Middle frontal gyrus (tissue), 1 donor: ENCODE measurements around the gene SYAP1.
"Not testable (repeated sequence)": the region's sequence is repeated elsewhere in the genome, so short reads cannot be mapped to it uniquely, and the experiment has no call there.

Experiments used
- DNase-seq: peaks from one replicate; pipeline ENCODE4 v3.0.0-alpha.2; 2015; ENCODE audit warnings: low spot score; ENCODE audit errors: extremely low spot score

Gene SYAP1, protein sequence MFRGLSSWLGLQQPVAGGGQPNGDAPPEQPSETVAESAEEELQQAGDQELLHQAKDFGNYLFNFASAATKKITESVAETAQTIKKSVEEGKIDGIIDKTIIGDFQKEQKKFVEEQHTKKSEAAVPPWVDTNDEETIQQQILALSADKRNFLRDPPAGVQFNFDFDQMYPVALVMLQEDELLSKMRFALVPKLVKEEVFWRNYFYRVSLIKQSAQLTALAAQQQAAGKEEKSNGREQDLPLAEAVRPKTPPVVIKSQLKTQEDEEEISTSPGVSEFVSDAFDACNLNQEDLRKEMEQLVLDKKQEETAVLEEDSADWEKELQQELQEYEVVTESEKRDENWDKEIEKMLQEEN

DNA sequence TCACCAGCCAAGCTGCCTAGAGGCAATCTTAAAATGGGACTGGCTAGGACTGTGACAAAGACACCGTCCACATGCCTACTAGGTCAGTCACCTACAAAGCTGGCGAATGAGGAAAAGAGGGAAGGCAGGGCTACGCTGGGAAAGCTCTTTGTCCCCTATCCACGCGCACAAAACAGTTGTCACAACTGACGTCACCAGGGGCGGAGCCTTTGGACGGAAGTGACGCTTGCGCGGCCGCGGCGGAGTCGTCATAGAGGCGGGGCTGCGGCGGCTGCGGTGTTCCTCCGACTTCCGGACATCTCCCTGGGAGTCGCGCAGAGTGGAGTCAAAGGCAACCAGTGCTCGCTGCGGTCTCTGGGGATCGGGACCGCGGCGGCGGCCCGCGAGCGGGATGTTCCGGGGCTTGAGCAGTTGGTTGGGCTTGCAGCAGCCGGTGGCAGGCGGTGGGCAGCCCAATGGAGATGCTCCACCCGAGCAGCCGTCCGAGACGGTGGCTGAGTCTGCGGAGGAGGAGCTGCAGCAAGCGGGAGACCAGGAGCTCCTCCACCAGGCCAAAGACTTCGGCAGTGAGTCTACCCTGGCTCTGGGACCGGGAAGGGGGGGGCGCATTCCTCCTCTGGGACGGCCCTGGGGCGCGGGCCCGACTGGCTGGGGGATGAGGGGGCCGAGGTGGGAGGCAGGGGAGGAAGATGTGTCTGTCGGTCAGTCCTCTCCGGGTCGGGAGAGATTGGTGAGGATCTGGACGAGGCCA lies at the start of gene SYAP1:
Gene SYAP1 (plus strand): TSS at position 279 of the 751 bp plus-strand sequence. CDS start 113 bp downstream, at position 392.
- DNase-seq: peak; percentile 87

DNA sequence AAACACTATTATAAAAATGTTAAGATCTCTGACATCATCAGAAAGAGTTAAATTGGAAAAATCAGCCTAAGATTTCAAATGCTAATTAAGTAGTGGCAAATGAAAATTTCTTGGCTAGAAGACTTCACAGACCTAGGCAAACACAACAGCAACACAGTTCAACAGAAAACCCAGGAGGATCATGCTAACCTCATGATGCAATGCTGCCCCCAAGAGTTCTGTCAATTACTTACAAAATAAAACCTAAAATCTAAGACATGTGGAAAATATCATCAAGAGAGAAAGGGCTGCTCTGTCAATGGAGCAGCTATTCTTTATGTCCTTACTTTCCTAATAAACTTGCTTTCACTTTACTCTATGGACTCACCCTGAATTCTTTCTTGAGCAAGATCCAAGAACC lies 48.4 kb upstream of the SYAP1 start:
- peak; percentile 3 for DNase-seq

DNA sequence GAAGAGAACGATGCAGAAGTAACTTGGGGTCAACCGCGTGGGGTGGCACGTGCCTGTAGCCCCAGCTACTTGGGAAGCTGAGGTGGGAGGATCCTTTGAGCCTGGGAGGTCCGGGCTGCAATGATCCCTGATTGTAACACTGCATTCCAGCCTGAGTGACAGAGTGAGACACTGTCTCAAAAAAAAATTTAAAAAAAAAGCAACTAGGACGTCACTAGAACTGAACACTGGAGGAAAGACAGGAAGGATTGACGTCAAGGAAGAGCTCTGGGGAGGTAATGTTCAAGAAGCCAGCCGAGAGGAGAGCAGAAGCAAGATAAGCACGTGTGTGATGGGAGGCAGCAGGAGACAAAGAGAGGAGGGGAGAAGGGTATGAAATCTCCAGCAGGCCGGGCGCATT lies 40.7 kb upstream of the SYAP1 start:
- no peak for DNase-seq

DNA sequence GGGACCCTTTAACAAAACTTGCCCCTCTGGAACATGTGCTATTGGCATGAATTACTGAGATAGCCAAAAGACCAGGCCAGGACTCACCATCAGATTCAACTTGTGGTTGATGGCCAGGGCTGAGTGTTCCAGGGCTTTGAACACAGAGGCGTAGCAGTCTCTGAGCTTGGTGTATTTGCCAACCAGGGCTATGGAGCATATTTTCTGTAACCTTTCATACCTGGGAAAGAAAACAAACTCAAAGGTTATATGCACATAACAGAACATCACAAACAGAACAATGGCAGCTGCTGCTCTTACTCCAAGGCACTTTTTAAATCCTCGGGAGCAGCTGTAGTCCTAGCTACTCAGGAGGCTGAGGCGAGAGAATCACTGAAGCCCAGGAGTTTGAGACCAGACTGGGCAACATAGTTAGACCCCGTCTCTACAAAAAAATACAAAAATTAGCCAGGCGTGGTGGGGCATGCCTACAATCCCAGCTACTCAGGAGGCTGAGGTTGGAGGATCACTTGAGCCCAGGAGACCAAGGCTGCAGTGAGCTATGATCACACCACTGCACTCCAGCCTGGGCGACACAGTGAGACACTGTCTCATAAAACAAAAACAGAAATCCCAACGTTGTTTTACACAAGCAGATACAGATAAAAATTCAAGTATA lies 36.3 kb upstream of the SYAP1 start:
- no peak for DNase-seq

DNA sequence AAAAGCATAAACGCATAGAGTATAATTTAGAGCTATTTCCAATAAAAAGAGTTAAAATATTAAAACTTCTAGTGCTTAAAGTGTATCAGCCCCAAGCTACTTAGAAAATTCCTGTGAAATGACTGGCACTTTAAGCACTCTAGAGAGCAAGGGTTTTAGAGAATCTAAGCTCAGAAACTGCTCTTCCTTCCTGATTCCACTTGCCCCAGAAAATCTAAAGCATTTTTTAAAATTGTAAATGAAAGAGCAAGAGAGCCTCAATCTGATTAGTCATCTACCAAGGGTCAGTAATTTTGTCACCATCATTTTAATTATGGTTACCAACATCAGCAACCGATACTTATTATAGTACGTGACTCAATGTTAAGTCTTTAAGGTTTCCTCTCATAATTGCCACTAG lies 31.9 kb upstream of the SYAP1 start:
- DNase-seq: no peak

DNA sequence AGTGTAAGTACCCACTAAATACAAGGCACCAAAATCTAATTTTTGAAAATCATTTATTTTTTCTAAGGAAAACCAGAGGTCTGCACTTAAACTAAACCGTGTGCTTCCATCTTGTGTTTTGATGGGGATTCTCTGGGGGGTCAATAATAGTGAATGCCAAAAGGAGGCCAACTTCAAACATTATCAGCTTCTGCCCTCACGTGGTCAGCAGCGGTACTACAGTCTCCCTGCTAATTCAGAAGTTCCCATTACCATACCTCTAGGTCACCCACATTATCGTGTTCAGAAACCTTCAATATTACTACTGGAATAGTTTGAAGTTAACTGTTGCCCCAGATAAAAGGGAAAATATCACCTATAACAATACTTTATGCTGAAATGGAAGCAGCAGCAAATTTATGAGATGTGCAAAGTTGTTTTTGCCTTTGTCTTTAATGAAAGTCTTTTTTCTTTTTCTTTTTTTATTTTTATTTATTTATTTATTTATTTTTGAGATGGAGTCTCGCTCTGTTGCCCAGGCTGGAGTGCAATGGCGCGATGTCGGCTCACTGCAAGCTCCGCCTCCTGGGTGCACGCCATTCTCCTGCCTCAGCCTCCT lies 24.2 kb upstream of the SYAP1 start:
- DNase-seq: no peak

DNA sequence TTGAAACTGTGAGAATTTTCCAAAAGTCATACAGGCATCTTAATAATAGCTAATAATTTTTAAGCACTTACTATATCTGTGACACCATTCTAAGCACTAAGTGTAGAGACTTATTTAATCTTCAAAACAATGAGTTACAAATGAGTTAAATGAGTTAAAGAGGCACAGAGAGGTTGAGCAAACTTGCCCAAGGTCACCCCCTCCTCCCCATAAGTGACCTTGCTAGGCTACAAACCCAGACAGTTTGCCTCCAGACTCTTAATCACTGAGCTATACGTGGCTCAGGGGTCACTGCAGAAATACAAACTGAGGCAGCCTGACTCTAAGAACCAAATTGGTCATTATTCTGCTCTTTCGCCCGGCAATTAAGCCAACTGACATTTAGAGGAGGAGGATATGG lies 22.5 kb upstream of the SYAP1 start:
- DNase-seq: no peak

DNA sequence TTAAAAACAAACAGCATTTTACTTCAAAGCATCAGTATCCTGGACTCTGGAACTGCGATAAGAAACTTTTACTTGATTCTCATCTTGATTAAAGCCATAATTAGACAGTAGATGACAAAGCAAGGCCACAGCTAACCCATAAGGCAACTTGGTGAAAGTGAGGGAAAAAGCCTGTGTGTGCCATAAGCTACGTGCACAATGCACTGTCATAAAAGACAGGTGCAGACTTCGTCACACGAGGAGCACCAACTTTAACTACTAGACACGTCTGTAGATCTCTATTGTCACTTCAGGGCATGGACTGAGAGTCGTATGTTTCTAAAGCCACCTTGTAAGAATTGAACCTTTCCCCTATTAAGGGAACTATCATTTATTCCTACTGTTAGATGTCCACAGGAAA lies 20.0 kb upstream of the SYAP1 start:
- DNase-seq: no peak

DNA sequence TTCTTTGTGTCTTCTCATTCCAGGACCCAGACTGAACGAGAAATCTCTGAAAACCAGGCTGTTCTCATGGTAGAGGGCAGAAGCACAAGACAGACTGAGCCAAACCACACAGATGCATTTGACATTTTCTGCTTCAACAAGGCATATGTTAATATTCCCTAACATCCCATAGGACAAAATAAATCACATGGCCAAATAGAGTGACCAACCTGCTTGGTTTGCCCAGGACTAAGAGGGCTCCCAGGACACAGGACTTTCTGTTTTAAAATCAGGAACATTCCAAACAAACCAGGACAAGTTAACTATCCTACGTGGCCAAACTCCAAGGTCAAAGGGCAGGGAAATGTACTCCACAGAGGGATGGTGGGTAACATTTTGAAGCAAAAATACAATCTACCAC lies 18.7 kb upstream of the SYAP1 start:
- DNase-seq: no peak

DNA sequence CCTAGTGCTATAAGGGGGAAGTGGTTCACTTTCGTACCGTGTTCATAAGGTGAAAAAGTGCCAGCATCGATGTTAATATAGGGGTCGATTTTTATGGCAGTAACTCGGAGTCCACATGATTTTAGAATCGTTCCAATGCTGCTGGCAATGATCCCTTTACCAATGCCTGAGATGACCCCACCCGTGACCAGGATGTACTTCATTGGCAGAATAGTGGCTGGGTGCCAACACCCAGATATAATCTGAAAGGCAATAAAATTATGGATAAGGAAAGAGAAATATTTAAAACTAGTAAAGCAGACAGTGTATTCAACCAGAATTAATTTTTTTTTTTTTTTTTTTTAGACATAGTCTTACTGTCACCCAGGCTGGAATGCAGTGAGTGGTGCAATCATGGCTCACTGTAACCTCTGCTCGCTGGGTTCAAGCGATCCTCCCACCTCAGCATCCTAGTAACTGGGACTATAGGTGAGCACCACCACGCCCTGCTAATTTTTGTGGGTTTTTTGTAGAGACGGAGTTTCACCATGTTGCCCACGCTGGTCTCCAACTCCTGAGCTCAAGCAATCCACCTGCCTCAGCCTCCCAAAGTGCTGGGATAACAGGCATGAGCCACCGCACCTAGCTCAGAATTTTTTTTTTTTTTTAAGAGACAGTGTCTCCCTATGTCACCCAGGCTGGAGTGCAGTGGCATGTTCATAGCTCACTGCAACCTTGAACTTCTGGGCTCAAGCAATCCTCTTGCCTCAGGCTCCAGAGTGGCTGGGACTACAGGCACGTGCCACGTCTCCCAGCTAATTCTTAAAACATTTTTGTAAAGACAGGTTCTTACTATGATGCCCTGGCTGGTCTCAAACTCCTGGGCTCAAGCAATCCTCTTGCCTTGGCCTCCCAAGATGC lies 16.5 kb upstream of the SYAP1 start:
- DNase-seq: no peak

DNA sequence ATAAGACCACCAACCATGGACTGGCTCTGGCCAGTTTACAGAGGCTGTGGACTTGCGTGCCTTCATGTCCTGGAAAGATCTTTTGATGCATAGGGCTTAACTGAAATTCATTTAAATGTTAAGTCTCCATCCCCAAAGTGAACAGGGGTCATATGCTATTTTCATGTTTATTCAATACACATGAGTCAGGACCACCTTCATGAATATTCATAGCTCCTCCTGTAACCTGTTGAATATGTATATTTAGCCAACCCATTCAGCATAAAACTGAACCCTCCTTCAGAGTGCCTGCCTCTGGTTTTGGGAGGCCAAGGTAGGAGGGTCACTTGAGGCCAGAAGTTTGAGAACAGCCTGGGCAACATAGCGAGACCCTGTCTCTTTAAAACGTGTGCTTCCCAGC lies 14.0 kb upstream of the SYAP1 start:
- no peak for DNase-seq

DNA sequence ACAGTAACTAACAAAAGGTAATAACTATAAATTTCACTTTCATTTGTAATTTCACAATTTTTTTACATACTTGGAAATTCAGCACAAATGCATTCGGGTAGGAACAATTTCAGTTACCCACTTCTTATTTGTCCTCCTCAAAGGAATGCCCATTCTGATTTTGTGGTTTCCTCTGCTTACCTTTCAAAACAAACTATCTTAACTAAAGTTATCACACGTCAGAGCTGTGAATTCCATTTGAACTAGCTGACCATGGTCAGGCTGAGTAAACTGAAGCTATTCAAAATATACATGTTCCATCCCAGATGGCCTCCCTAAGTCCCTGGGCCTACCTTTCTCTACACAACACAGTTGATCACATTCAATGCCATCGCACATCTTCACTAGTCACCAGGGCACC lies 11.4 kb upstream of the SYAP1 start:
- no peak for DNase-seq

DNA sequence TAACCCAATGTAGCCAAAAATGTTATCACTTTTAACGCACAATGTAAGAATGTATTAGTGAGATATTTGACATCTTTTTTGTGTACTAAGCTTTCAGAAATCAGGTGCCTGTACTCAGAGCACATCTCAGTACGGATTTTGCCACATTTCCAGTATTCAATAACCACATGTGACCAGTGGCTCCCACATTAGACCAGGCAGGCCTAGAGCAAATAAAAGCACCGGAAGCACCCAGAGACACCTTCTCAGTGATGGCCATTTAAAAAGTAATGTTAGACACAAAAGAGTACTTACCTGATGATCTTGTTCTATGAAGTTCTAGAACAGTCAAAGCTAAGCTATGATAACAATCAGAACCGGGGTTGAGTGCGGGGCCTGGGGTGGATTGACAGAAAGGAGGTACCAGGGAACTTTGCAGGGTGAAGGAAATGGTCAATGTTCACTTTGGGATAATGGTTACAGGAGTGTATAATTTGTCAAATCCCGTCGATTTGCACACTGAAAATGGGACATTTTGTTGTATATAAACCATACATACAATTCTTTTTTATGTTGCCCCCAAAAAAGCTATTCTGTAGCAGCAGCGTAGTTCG lies 8.1 kb upstream of the SYAP1 start:
- DNase-seq: no peak

DNA sequence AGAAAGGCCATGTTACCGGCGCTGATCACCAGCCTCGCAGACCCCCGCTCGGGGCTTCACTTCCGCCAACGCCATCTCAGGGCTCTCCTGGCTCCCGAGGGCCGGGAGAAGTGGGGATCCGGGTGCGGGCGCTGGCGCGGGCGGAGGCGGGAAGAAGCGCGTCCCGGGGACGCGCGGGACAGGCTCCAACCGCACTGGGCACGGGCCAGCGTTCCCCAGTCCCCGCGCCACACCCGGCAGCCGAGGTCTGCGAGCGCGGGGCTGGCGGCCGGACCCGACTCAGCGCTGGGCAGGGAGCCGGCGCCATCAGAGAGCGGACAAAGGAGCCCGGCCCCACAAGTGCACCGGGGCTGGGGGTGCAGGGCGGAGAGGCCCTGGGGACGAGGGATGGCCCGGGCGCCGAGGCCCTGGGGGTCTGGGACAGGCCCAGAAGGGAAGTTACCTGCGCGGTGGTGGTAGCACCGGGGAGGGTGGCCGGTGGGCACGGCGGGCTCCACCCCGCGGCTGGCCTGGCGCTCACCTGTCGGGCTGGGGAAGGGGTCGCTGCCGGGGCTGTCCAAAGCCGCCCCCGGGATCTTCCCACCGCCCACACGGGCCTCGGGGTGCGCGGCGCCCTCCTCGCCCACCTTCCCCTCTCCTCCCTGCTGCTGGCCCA lies 7.4 kb upstream of the SYAP1 start:
- DNase-seq: no peak

DNA sequence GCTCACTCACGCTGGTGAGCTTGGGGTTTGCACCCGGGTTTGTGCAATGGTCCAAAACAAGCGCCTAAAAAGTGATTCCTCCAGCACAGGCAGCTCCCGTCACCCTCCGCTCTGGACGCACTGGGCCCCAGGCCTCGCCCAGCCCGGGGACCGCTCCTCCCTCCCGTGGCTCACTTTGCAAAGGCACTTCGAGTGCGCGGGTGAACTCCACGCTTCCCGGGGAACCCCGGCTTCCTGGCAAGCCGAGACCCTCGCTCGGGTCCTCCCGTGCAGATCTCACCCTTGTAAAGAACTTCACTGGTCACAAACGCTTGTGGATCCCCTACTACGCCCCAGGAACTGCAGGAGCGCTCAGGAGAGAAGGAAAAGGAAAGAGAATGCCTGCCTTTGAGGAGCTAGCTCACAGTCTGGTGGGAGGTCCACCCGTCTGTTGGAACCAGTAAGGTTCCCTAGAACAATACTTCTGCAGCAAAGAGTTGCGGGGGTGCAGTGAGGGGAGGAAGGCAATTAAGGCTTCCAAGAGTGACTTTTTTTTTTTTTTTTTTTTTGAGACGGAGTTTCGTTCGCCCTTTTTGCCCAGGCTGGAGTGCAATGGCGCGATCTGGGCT lies 6.8 kb upstream of the SYAP1 start, which contains the start of gene CTPS2:
Gene CTPS2 (minus strand): TSS at position 122 of the 608 bp plus-strand sequence. CDS start 9,767 bp downstream, outside the sequence.
- peak; percentile 3 for DNase-seq

DNA sequence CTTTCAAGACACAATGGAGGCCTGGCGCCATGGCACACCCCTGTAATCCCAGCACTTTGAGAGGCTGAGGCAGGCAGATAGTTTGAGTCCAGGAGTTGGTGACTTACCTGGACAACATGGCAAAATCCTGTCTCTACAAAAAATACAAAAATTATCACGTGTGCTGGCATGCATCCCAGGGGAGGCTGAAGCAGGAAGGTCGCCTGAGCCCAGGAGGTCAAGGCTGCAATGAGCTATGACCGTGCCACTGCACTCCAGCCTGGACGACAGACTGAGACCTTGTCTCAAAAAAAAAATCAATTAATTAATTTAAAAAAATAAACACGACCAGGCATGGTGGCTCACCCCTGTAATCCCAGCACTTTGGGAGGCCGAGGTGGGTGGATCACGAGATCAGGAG lies 4.9 kb upstream of the SYAP1 start:
- no peak for DNase-seq

DNA sequence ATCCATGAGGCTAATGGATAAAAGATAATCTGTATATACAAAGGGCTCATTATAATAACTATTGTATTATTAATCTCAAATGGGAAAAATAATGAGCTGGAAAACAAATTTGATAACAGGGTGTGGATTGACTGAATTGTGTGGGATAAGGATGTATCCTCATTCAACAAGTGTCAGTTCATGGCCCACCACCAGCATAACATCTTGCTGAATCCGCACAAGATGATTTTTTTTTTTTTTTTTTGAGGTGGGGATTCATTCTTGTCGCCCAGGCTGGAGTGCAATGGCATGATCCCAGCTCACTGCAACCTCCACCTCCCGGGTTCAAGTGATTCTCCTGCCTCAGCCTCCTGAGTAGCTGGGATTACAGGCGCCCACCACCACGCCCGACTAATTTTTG lies 3.8 kb upstream of the SYAP1 start:
- DNase-seq: not testable (repeated sequence)

DNA sequence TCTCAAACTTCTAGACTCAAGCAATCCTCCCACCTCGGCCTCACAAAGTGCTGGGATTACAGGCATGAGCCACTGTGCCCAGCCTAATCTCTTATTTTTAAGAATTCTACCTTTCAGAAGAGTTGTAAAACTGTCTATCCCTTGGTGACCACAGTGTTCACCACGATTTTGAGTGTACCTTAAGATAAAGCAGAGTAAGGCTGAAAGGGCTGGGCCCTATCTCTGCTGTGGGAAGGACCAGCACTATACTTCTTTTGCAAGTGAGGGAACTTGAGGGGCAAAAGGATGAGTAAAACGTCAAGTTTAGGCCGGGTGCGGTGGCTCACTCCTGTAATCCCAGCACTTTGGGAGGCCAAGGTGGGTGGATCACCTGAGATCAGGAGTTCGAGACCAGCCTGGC lies 3.0 kb upstream of the SYAP1 start:
- not testable (repeated sequence) for DNase-seq

DNA sequence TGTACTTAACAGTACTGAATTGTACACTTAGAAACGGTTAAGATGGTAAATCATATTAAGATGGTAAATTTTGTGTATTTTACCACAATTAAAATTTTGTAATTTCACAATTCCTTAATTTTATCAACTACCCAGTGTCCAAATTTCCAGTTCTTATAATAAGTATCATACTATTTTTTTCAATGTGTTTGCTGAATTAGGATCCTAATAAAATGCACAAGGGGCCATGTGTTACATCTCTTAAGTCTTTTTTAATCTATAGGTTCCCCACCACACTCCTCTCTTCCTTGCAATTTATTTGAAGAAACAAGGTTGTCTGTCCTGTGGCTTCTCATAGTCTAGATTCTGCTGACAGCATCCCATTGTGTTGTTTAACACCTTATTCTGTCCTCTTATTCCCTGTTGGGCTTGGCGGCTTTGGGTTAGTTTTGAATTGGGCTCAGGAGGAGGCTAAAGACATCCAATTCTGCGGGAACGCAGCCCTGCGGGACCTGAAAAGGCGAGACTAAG lies 533 bp upstream of the SYAP1 start:
- DNase-seq: no peak
